LNCAP (cell line): ENCODE data around the gene COL23A1.

ENCODE experiments used
- TF ChIP-seq, protein P1 (sequence below): fragments of 450-650 bp; IDR thresholded peaks from 2 replicates; pipeline ENCODE4 v1.5.1; 2017; ENCODE audit warnings: mild to moderate bottlenecking

COL23A1 gene

DNA sequence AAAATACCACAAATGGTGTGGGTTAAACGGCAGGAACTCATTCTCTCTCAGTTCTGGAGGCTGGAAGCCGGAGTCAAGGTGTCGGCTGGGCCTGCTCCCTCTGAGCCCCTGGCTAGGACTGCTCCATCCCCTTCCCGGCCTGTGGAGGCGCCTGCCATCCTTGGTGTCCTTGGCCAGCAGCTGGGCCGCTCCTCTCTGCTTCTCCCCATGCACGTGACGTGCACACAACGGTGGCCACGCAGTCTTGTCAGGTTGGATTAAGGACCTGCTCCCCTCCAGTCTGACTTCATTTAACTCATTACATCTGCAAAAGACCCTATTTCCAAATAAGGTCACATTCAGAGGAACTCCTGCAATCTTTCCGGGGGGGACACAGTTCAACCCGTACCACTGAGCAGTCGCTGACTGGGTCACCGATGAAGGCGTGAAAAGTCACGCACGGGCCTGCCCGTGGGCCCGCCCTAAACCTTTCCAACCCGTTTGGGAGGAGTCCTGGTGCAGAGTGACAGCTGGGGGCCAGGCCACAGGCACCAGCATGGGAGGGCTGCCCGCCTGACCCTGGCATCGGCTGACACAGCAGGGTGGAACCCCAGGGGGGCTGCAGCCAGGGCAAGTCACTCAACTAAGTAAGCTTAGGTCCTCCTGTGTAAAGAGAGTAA is 135.2 kb downstream of the COL23A1 start:
- TF ChIP-seq, protein P1, sequence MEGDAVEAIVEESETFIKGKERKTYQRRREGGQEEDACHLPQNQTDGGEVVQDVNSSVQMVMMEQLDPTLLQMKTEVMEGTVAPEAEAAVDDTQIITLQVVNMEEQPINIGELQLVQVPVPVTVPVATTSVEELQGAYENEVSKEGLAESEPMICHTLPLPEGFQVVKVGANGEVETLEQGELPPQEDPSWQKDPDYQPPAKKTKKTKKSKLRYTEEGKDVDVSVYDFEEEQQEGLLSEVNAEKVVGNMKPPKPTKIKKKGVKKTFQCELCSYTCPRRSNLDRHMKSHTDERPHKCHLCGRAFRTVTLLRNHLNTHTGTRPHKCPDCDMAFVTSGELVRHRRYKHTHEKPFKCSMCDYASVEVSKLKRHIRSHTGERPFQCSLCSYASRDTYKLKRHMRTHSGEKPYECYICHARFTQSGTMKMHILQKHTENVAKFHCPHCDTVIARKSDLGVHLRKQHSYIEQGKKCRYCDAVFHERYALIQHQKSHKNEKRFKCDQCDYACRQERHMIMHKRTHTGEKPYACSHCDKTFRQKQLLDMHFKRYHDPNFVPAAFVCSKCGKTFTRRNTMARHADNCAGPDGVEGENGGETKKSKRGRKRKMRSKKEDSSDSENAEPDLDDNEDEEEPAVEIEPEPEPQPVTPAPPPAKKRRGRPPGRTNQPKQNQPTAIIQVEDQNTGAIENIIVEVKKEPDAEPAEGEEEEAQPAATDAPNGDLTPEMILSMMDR = no peak

DNA sequence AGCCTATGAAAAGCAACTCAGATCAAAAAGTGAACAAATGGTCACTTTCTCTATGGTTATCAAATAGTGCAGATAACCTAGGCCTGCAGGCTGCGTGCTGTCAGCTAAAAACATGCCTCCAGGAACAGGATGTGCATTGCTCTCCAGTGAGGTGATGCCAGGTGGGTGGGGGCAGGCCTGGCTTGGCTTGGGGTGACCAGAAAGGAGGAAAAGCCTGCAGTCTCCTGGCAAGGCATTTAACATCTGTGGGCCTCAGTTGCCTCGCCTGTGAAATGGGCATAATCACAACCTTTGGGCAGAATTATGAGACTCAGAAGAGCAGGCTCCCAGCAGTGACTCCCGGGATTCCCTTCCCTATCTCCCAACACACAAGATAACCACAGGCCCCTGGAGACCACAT is 135.9 kb downstream of the COL23A1 start:
- TF ChIP-seq, protein P1 = no peak

DNA sequence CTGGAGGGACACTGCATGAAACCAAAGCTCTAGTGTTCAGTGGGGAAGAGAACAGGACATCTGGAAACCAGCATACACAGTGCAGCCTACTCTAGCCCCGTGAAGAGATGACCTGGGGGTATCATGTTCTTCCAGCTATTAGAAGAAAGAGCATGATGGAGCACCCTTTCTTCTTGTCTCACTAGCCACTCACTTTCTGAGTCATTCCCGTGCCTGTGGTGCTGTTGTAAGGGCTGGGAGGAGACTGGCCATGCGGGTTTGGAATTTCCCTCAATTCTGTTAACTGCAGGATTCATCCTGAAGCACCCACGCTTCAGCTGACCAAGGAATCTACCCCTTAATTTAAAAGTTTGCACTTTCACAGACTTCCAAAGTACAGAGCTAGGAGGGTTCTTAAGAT is 137.0 kb downstream of the COL23A1 start:
- TF ChIP-seq, protein P1 = no peak

DNA sequence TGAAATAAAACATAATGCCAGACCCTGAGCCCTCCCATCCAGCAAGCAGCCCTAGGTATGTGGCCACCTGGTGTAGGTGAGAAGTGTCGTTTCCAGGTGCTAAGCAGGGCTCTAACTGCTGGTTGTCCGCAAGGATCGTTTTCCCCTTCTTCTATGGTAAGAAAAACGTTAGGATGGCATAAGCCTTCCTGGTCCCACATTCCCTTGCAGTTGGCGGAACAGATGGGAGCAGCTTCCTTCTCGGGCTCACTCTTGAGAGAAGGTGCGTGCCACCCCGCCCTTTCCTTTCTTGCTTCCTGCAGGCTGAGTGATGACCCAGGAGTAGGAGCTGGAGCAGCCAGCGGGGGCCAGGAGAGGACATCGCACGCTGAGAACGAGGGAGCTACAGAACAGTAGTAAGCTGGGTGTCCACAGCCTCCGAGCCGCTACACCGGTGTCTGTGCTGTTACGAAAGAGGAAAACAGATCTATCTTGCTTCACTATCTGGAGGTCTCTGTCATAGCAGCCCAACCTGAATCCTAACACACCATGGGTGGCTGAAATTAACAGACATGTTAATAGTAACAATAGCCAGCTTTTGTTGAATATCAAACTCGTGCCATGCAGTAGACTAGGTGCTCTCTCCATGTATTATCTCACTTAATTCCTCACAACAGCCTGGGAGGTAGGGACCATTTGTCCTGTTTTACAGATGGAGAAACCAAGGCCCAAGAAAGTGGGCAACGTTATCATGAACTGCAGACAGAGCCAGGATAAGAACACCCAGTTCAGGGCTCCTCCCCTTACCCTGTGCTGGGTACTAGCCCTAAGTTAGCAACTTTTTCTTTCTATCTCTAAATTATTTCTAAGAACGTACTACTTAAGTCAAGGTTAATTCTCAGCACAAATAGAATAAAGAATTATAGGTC is 139.8 kb downstream of the COL23A1 start:
- TF ChIP-seq, protein P1 = no peak

DNA sequence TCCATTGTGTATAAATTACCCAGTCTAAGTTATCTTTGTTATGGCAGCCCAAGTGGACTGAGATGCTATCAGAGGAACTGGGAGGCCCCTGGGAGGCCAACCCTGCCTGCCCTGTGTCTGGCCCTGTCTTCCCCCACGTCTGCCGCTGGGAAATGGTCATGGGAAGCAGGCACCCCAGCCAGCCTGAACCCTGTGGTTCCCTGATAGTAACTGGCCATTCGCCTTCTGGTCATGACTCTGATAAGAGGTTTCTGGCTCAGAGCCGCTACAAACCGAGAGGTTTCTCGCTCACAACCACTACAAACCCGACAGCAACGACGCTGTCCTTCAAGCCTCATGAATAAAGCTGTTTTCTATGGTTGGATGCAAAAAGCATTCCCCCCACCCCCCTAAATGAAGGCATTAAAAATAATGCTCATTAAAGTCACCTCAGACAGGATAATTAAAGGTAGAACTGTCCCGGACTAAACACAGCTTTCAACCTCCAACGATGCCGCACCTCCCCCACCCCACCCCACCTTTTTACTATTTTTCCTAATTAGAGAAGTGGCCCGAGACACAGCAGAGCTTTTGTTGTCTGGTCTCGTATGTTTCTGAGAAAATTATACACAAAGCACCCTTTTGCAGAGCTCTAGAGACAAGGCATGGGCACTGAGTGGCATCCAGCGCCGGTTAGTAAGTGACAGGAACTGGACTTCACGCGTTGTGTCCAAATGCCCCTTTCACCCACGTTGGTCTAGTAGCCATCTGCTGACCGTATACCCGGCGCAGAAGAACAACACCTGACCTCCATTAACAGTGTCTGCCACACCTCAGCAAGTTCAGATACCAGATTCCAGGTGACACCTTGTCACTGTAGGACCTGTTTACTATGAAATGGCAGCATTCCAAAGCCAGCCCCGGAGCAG is 140.8 kb downstream of the COL23A1 start:
- TF ChIP-seq, protein P1 = no peak

DNA sequence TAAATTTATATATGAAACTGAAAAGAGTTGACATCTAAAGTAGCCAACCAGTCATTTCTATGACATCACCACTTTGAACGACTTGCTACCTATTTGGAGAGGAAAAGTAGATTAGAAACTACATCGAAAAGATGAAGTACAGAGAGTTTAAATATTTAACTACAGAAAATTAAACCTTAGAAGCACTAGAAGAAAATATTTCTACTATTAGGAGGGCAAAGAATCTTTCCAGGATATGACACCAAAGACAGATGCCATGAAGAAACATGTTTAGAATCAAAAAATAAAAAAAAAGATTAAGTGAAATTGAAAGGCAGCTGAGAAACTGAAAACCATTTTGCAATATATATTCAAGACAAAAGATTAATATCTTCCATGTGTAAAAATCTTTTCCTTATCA is 144.7 kb downstream of the COL23A1 start:
- TF ChIP-seq, protein P1 = no peak
